Tibial nerve (tissue), 4 donors: ENCODE results near the gene ARIH2.

Experiments used
- CTCF ChIP-seq, 5 experiments: fragments of 200-600 bp in 3 of 5; fragments of 450-650 bp in 2 of 5; sonication (generic) in 3 of 5; IDR thresholded peaks; one replicate each; pipeline ENCODE4 v1.5.1; 2016 to 2019; ENCODE audit warnings: antibody characterized with exemption in 5 of 5, mild to moderate bottlenecking in 3 of 5, moderate library complexity in 2 of 5
- EP300 ChIP-seq, 2 donors: sonication (generic); formaldehyde crosslinking; IDR thresholded peaks; one replicate each; pipeline ENCODE4 v1.6.1; 2017; ENCODE audit warnings: antibody characterized with exemption in 2 of 2, mild to moderate bottlenecking in 1 of 2
- POLR2A ChIP-seq, 2 donors: fragments of 450-650 bp; IDR thresholded peaks; one replicate each; pipeline ENCODE4 v1.6.1; 2017; ENCODE audit warnings: antibody characterized with exemption in 2 of 2, mild to moderate bottlenecking in 2 of 2, moderate library complexity in 2 of 2

GRCh38 chr3:49028298-49028672 is 109.6 kb downstream of the ARIH2 start:
- TF ChIP-seq CTCF (IDR thresholded peaks at IDR 0.05) (no peak), EP300 (IDR thresholded peaks at IDR 0.05) (no peak), POLR2A (IDR thresholded peaks at IDR 0.05) (no peak)
